Measurements from ENCODE around the gene ADAM15.
A peak's percentile ranks its signal among the peaks of the same experiment; 100 is the strongest.

The ADAM15 gene

DNA sequence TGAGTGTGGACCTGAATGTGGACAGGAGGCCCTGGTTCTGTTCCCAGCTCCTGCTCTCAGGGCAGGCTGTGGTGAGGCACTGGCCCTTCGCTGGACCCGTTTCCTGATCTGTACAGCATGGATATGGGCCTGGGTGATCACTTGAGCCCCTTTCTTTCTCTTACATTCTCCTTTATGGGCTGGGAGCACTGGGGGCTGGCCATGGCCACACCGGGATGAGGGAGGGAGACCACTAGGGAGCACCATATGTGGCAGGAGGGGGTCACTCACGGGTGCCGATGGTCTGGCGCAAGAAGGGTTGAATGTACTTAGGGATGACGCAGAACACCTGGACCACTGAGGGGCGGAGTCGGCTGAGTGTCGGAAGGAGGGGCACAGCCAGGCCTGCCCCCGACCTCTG lies 20.2 kb upstream of the ADAM15 start:
- DNase-seq = no peak

GRCh38 chr1:155032886-155033285 lies 18.2 kb upstream of the ADAM15 start:
- DNase-seq = no peak

DNA sequence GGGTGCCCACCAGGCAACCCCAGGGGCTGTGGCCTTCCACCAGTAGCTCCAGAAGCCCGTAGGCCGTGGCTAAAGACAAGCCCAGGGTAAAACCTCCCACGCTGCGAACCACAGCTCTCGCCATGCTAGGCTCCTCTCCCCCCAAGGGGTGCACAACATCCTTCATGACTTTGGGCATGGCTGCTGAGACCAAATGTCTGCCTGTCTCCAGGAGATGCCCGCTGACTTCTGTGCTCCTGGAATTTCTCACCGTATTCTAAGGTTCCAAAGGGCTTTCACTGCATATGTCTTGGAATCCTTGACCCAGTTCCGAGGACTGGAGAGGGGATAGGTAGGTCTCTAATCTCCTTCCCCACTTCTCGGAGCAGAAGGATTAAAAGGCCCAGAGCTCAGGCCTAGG lies 17.6 kb upstream of the ADAM15 start, which contains the start of the genes DCST1 and DCST2:
TSS of gene DCST1 (plus strand) at position 301 of the 400 bp plus-strand sequence. CDS start 213 bp downstream, outside the sequence.
TSS of gene DCST2 (minus strand) at position 258 of the 400 bp plus-strand sequence. CDS start at position 178, 80 bp downstream.
- DNase-seq = no peak

DNA sequence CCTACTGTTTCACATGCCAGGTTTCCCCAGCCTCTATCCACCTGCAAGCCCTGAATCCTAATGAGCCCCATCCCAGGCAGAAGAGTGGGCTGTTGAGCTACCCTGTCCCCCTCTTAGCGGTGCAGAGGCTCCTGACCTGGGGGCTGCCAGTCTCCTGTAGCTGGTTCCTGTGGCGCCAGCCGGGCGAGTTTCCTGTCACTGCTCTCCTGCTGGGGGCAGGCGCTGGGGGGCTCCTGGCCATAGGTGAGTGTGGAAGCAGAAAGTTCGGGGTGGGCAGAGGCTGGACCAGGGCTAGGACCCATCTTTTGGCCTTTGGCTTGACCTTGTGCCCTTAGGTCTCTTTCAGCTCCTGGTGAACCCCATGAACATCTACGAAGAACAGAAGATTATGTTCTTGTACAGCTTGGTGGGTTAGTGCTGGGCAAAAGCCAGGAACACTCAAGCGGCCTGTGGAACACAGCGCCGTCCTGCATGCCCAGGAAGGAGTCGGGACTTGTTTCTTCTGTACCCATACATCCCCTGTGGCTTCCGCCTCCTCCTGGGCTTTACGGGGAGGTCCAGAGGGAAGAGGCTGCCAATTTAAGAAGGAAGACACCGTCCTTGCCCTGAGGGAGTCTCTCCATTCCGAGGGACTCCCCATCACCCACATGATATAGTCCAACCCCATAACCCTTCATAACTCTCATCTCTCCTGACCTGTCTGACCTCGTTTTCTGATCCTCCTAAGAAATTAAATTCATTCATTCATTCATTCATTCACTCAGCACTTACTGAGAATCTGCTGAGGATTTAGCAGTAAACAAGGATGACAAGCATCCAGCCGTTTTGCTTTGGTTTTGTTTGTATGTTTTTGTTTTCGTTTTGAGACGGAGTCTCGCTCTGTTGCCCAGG lies 16.6 kb upstream of the ADAM15 start:
- no peak for DNase-seq

- no peak for DNase-seq
Measured at GRCh38 chr1:155035936-155036335, 15.2 kb upstream of the ADAM15 start.

GRCh38 chr1:155037043-155037442 lies 14.1 kb upstream of the ADAM15 start:
- no peak for DNase-seq

GRCh38 chr1:155037851-155038441 lies 13.2 kb upstream of the ADAM15 start:
- DNase-seq = no peak

DNA sequence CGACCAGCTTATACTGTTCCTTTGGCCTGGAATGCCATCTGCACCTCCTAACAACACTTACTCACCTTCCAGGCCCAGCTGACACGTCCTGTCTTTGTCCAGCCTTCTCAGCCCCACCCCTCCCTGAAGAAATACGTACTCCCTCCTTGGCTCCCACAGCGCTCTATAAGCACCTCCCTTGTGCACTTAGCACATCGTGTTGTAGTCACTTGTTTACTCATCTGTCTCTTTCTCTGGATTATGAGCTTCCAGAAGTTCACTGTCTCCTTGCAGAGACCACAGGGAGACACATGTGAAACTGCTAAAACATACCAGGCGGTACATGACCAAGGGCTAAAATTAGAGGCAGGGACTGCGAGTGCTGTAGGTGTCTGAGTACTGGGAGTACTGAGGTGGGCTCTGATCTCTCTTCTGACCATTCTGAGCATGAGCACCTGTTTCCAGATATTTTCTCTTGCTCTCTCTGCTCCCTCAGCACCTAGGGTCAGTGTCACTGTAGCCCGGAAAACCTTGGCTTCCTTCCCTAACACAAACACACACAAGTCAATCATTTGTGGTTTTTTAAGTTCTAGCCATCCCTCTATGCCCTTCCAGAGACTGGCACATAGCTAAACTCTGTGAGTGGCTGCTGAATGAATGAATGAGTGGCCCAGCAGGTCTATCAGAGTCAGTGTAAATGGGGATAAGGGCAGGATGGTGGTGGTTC lies 12.4 kb upstream of the ADAM15 start:
- DNase-seq = no peak

DNA sequence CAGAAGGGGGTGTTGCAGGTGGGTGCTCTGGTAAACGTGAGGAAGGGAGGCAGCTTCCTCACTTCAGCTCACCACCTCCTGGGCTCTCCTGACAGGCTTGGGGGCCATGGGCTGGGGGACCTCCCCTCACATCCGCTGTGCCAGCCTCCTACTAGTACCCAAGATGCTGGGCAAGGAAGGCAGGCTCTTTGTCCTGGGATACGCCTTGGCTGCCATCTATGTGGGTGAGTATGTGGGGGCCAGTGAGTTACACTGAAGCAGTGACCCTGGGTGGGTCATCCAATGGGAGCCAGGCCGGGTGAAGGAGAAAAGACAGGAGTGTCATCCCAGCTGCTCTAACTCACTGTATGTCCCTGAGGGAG lies 11.8 kb upstream of the ADAM15 start:
- no peak for DNase-seq

GRCh38 chr1:155040358-155041093 lies 10.6 kb upstream of the ADAM15 start:
- DNase-seq = no peak

DNA sequence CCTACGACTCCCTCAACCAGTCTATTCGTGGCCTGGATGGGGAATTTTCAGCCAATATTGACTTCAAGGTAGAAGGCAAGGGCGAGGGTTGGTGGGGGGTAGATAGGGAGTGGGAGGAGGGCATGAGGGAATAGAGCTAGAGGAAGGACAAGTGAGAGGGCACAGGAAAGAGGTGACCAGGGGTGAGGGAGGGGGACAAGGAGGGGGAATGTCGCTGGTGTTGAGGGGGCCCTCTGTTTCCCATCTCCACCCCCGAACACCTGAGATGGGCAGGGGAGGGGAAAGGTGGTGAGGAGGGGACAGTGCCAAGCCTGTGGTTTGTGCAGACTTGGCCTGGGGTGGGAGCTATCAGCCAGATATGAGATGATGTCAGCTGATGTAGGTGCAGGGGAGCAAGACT lies 8.3 kb upstream of the ADAM15 start:
- no peak for DNase-seq

GRCh38 chr1:155043301-155043702 lies 7.8 kb upstream of the ADAM15 start:
- DNase-seq = no peak

DNA sequence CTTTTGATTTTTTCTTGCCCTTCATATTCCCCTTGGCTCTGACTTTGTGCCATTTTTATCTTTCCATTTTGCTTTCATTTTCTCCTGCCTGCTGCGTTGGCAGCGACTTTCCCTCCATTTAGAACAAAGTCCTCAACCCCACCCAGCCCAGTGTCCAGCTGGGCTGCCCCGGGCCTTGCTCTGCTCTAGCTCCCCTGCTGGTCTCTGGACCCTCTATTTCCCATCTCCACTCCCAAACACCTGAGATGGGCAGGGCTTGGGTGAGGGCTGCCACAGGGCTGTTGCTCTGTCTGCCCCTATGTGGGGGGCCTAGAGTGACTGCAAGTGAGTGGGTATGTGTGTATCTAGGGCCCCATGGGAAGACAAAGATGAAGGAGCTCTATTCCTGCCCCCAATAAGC lies 7.3 kb upstream of the ADAM15 start:
- DNase-seq = no peak

DNA sequence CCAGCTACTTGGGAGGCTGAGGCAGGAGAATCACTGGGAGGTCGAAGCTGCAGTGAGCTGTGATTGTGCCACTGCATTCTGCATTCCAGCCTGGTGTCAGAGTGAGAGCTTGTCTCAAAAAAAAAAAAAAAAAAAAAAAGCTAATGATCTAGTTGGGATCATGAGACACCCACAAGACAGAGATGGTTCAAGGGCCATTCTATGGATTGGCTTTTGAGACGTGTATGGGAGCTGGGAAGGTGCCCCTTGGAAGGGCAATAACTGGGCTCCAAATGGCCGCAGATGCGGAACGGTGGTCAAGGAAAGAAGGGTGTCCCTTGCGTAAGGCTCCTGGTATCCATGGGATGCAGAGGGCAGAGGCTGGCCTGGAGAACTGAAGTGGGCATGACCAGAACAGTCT lies 6.8 kb upstream of the ADAM15 start:
- no peak for DNase-seq

GRCh38 chr1:155044812-155045657 lies 6.1 kb upstream of the ADAM15 start:
- peak; percentile 73 for DNase-seq

DNA sequence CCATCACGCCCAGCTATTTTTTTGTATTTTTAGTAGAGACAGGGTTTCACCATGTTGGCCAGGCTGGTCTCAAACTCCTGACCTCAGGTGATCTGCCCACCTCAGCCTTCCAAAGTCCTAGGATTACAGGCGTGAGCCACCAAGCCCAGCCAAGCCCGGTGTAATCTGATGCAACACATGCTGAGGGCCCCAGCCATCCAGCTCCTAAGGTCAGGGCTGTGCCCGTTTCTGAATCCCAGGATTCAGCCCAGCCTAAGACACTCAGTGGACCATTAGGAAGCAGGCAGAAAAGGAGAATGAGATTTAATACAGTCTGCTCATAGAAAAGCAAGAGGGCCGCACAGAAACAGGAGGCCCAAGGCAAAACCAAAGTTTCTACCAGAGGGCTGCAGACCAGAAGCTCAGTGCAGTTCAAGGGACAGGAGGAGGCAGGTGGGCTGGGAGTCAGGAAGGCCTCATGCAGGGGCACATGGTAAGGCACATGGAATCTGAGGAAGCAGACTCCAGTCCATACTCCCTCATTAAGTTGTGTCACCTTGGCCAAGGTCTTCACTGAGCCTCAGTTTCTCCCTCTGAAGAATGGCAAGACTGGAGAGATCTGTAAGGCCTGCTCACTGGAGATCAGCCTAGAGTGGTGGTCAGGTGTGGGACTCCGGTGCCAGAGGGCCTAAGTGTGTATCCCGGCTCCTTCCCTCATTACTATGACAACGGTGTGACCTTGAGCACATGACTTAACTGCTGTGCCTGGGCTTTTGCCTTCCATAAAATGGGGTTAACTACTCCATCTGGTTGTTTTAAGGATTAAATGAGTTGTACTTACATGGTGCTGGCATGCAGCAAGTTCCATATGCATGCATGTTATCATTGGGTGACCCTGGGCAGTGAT lies 2.4 kb upstream of the ADAM15 start:
- no peak for DNase-seq

GRCh38 chr1:155049651-155050559 lies 1.2 kb upstream of the ADAM15 start:
- DNase-seq = no peak

- no peak for DNase-seq
Measured at GRCh38 chr1:155051342-155051776, 243 bp downstream of the ADAM15 start.

DNA sequence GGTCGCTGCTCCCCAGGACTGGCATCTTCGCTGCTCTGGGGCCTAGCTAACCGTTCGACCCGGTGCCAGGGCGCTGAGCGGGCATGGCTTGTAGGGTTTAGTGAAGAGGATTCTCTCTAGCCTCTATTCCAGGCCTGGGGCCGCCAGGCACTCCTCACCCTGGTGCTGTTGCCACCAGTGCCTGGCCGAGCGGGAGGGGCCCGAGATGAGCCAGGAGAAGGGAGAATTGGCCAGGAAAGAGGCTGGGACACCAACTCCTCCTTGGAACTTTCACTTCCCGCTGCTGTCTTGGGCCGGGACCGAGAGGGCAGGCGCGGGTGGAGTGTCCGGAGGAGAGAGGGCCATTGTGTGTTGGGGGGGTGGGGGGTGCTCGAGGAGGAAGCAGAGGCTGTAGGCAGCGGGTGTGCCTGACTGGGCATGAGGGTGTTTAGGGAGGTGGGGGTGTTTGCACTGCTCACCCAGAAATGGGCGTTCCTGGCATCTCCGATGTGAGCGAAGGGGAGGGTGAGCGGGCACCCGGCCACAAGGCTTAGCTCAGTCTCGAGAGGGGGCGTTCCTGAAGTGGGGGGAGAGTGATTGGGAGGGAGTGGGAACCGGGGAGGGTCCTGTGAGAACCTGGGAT lies 772 bp downstream of the ADAM15 start:
- peak; percentile 50 for DNase-seq

All from activated CD4-positive, alpha-beta T cell treated with anti-CD3 and anti-CD28 coated beads for 48 hours (primary cell).